Kidney (tissue), 14 donors: ENCODE measurements around the gene TIRAP. TPM values are rescaled to one million over a fixed set of nuclear protein-coding genes. Genes with fewer than 3 reads are reported as not detected.

ENCODE experiments used
- DNase-seq, 5 donors: peaks; one replicate each; pipeline ENCODE4 v3.0.0-alpha.2; 2013 to 2020
- FAIRE-seq: peaks from 2 replicates; lab custom pipeline; 2012; peaks lifted over from hg19 to GRCh38; lab: Jason Lieb, UNC
- H3K27ac ChIP-seq, 2 donors: one replicate each; pipeline ENCODE4 v1.7.0; 2013; ENCODE audit warnings: low read depth in 2 of 2, low read length in 2 of 2, inconsistent platforms in 1 of 2
- H3K27me3 ChIP-seq: one replicate; pipeline ENCODE4 v1.7.1; 2013; ENCODE audit warnings: low read length, inconsistent platforms; ENCODE audit not compliant: control insufficient read depth, insufficient read depth
- H3K36me3 ChIP-seq, 3 donors: one replicate each; pipeline versions ENCODE4 v1.7.0 to v1.7.1; 2013; ENCODE audit warnings: low read length in 3 of 3, control low read depth in 1 of 3, inconsistent platforms in 1 of 3; ENCODE audit not compliant: insufficient read depth in 3 of 3, control insufficient read depth in 2 of 3
- H3K4me1 ChIP-seq, 3 donors: one replicate each; pipeline versions ENCODE4 v1.7.0 to v1.7.1; 2013; ENCODE audit warnings: low read length in 3 of 3, inconsistent platforms in 1 of 3, low read depth in 1 of 3; ENCODE audit not compliant: control insufficient read depth in 2 of 3, insufficient read depth in 2 of 3
- H3K4me3 ChIP-seq, 3 donors: one replicate each; pipeline versions ENCODE4 v1.7.0 to v1.8.1; 2013; ENCODE audit warnings: low read length in 3 of 3, control low read depth in 1 of 3, inconsistent platforms in 1 of 3
- H3K9ac ChIP-seq, 3 donors: one replicate each; pipeline versions ENCODE4 v1.7.0 to v1.7.1; 2013; ENCODE audit warnings: low read length in 3 of 3, control low read depth in 1 of 3, inconsistent platforms in 1 of 3
- H3K9me3 ChIP-seq, 3 donors: one replicate each; pipeline versions ENCODE4 v1.7.0 to v1.7.1; 2013; ENCODE audit warnings: low read length in 3 of 3, control low read depth in 1 of 3, inconsistent platforms in 1 of 3; ENCODE audit not compliant: control insufficient read depth in 2 of 3, insufficient read depth in 1 of 3
- intact Hi-C: fragments of 100-400 bp; cut with DNase I; formaldehyde crosslinking; loops from one replicate; pipeline ENCODE4 v1.11.1; 2022
- polyA plus RNA-seq: library from polyadenylated mRNA; stranded (reverse); fragments of 350-450 nt; fragmentation: Illumina TruSeq; extraction: RNeasy Lipid Tissue Mini Kit (QIAGEN cat#74804); gene quantifications from one replicate; pipeline ENCODE4 v1.2.3, GENCODE V29; 2014; ENCODE audit warnings: low read depth, low replicate concordance; ENCODE audit not compliant: insufficient read depth
- total RNA-seq: library from RNA; stranded (reverse); fragmentation: NEBNext Ultra II Directional; extraction: Animal tissue kit (Norgen Biotek cat#: 25700); gene quantifications from one replicate; pipeline ENCODE4 v1.2.1, GENCODE V29; 2021
- TF ChIP-seq, protein P1 (sequence below): IDR thresholded peaks from 3 replicates; pipeline ENCODE4 v1.5.1; 2012; ENCODE audit warnings: mild to moderate bottlenecking, moderate library complexity, borderline replicate concordance; ENCODE audit not compliant: insufficient read depth; ENCODE audit errors: extremely low read depth
- donor health status: control.
- donor health status: control.
- donor health status: control.
- donor health status: control.
- donor health status: control.
- donor health status: DM: yes; HTN: yes; CAD: no.
- donor health status: Normal renal cell carcinoma (clear cell type).

The TIRAP gene
- total and polyA plus RNA-seq, 2 donors from 2014 or later: 5.8 to 12.1 TPM

DNA sequence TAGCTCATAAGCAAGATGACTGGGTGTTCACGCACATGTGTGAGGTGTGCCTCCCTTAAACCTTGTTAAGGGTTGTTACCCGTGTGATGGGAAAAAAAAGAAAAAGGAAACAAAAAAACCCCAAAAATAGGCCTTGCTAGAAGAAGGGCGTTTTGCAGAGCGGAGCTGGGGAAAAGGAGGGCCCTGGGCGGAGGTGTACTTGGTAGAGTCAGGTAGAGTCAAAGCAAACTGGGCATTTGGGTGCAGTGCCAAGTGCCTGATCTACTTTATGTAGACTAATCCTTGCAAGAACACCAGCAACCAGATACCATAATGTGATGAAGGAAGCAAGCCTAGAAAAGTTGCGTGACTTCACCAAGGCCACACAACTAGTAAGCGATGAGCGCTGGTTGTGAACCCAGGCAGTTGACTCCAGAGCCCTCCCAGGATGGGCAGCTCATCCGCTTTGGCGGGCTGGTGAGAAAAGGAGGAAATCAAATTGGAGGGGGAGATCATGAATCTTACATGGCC lies 1.2 kb upstream of the TIRAP start:
- no peaks in the 10 kb centered on the region for H3K27me3 ChIP-seq
- H3K9ac ChIP-seq: peak overlapping the region in 2 of 3 donors; percentile 2 to 85
- TF ChIP-seq, protein P1, sequence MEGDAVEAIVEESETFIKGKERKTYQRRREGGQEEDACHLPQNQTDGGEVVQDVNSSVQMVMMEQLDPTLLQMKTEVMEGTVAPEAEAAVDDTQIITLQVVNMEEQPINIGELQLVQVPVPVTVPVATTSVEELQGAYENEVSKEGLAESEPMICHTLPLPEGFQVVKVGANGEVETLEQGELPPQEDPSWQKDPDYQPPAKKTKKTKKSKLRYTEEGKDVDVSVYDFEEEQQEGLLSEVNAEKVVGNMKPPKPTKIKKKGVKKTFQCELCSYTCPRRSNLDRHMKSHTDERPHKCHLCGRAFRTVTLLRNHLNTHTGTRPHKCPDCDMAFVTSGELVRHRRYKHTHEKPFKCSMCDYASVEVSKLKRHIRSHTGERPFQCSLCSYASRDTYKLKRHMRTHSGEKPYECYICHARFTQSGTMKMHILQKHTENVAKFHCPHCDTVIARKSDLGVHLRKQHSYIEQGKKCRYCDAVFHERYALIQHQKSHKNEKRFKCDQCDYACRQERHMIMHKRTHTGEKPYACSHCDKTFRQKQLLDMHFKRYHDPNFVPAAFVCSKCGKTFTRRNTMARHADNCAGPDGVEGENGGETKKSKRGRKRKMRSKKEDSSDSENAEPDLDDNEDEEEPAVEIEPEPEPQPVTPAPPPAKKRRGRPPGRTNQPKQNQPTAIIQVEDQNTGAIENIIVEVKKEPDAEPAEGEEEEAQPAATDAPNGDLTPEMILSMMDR: no peak
- FAIRE-seq (no peak), DNase-seq (no peak)
- H3K9me3 ChIP-seq: no peaks in the 10 kb centered on the region
- intact Hi-C loops: no loop called here
- H3K36me3 ChIP-seq: peaks cover 0 to 5% (median 3%) of the 10 kb centered on the region in 3 donors
- H3K4me1 ChIP-seq: peaks cover 5 to 8% (median 6%) of the 10 kb centered on the region in 3 donors
- peak overlapping the region in 1 of 2 donors; percentile 5 for H3K27ac ChIP-seq
- peak overlapping the region; percentile 58 to 77 (median 66) for H3K4me3 ChIP-seq

- Histone ChIP-seq H3K9me3 (no peaks in the 10 kb centered on the region), H3K4me1 (peaks cover 5 to 8% (median 6%) of the 10 kb centered on the region in 3 donors), H3K36me3 (peaks cover 0 to 3% (median 0%) of the 10 kb centered on the region in 3 donors), H3K4me3 (peak overlapping the region; percentile 58 to 77 (median 66)), H3K9ac (peak overlapping the region; percentile 33 to 85 (median 65)), H3K27me3 (no peaks in the 10 kb centered on the region), H3K27ac (peak overlapping the region; percentile 51 to 76)
- intact Hi-C loops: no loop called here
- DNase-seq (peak in 3 of 5 donors; percentile 50 to 66 (median 63)), FAIRE-seq (no peak)
- TF ChIP-seq, protein P1: no peak
Measured at GRCh38 chr11:126282361-126282735, 545 bp upstream of the TIRAP start.

- no peaks in the 10 kb centered on the region for H3K27me3 ChIP-seq
- no peak overlapping the region for H3K4me3 ChIP-seq
- FAIRE-seq (no peak), DNase-seq (no peak)
- H3K9me3 ChIP-seq: no peaks in the 10 kb centered on the region
- H3K4me1 ChIP-seq: peaks cover 5 to 8% (median 6%) of the 10 kb centered on the region in 3 donors
- no peaks in the 10 kb centered on the region for H3K36me3 ChIP-seq
- TF ChIP-seq, protein P1: no peak
- intact Hi-C loops: no loop called here
- H3K27ac ChIP-seq: no peak overlapping the region
- H3K9ac ChIP-seq: no peak overlapping the region
Measured at GRCh38 chr11:126284829-126285228, 1.9 kb downstream of the TIRAP start.

GRCh38 chr11:126288237-126288636 lies 5.3 kb downstream of the TIRAP start:
- Histone ChIP-seq H3K9ac (no peak overlapping the region), H3K27me3 (no peaks in the 10 kb centered on the region), H3K4me1 (no peaks in the 10 kb centered on the region), H3K36me3 (peaks cover 0 to 13% (median 11%) of the 10 kb centered on the region in 3 donors), H3K4me3 (no peak overlapping the region), H3K9me3 (no peaks in the 10 kb centered on the region), H3K27ac (no peak overlapping the region)
- intact Hi-C loops: no loop called here
- TF ChIP-seq, protein P1: no peak
- DNase-seq (no peak), FAIRE-seq (no peak)
